AG10803 (cell line): Measurements from ENCODE around the gene TICAM2.

Experiments
- DNase-seq: peaks from one replicate; pipeline ENCODE4 v3.0.0; 2010; ENCODE audit warnings: low read depth
- H3K4me3 ChIP-seq: 2 replicates; pipeline ENCODE4 v1.5.1; 2011; ENCODE audit warnings: mild to moderate bottlenecking, low read length, control low read depth
- CTCF ChIP-seq: conservative IDR thresholded peaks from 2 replicates; pipeline ENCODE4 v1.5.1; 2011; ENCODE audit warnings: mild to moderate bottlenecking, low read length, control low read depth, inconsistent platforms

The TICAM2 gene

DNA sequence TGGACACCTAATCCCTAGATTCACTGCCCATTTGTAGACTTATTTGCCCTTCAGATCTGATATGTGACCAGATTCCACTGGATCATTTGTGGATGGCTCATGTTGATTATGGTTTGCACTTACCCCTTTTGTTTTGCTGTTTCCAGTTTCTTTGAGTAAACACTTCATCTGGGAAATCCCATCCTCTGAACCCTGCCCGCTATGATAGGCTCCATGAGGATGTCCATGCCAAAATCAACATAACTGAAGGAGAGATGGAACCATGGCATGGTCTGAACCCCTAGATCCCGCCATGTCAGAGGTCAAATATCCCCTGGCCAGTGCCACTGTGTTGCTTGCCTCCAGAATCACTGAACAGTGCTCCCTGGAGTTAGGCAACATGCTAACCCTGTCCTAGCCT, 46.0 kb downstream of the TICAM2 start:
- H3K4me3 ChIP-seq: no peak overlapping the region
- no peak for DNase-seq
- no peak for TF ChIP-seq CTCF

DNA sequence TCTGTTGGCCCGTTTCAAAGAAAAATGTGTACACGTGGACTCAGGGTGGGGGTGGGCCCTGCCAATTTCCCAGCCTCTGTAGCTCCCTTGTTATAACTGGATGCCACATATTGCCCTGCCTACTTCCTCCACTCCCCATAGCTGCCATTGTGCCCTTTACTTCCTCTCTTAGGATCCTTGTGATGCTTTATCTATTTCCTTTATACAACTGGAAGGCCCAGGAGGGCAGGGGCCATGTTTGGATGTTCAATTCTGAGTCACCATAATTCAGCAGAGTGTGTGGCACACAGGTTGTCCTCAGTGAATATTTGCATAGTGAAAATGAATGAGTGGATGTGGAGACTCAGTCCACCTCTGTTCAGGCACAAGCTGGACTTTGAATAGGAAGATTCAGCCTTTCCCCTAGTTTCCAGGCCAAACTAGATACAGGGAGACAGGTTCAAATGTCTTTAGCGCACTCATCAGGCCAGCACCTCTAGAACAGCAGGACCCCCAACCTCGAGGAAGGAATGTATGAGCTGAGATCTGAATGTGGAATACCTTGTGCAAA, 47.1 kb downstream of the TICAM2 start:
- no peak for TF ChIP-seq CTCF
- no peak overlapping the region for H3K4me3 ChIP-seq
- DNase-seq: no peak

DNA sequence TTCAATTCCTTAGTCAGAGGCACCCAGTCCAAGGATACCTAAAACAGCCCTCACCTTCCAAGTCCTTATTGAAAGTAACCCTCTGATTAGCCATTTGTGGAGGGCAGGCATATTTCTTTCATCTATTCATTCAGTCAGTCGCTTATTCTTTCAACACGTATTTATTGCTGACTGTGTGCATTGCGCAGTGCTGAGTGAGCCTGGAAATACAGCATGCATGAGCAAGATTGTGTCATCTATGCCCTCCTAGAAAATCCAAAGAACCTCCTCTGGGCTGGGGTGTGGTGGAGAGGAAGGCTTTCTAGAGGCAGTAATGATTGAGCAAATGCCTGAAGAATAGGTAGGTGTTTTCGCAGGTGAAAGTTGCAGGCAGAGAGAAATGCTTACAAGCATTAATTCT, 49.2 kb downstream of the TICAM2 start:
- no peak for TF ChIP-seq CTCF
- DNase-seq: no peak
- no peak overlapping the region for H3K4me3 ChIP-seq

DNA sequence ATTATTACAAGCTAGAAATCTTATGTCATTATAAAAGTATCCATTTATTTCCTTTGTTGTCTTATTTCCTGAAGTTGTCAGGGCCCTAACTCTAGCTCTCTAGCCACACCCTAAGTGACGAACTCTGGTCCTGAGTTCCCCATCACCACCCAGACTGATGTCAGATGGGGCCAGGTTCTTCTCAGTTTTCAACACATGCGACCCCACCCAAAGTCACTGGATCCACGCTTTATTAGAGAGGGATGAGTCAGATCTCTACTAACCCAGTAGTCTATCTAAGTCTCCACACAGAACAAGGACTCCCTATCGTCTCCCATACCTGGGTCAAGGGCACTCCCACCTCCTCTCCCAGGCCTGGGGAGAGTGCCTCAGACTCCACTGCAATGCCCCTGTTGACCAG, 50.9 kb downstream of the TICAM2 start:
- DNase-seq: peak; percentile 25
- TF ChIP-seq CTCF: no peak
- no peak overlapping the region for H3K4me3 ChIP-seq

GRCh38 chr5:115549154-115549553, 53.1 kb downstream of the TICAM2 start:
- H3K4me3 ChIP-seq: no peak overlapping the region
- DNase-seq: no peak
- no peak for TF ChIP-seq CTCF

- H3K4me3 ChIP-seq: no peak overlapping the region
- no peak for DNase-seq
- no peak for TF ChIP-seq CTCF
Observed at GRCh38 chr5:115548683-115549082, 53.6 kb downstream of the TICAM2 start.

DNA sequence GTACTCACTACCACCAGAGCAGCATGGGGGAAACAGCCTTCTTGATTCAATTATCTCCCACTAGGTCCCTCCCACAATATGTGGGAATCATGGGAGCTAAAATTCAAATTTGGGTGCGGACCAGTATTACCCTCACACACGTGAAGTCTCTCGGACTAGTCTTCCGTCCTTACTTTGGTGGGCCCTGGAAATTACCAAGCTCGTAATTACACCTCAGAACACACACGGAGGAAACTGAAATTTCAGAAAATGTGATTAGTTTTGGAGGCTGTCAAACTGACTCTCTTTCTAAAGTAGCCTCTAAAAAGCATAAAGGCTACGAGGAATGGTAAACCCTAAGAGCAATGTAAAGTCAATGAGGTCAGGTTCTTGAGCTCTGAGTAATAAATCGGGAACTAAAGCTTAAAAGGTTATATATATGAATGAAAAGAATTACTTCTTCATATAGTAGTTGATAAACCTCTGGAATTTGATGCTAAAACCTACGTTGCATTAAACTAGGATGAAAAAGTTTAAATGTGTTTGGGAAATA, 56.9 kb downstream of the TICAM2 start:
- no peak for TF ChIP-seq CTCF
- H3K4me3 ChIP-seq: no peak overlapping the region
- DNase-seq: no peak
